Endothelial cell of umbilical vein (primary cell): Measurements from ENCODE around the gene SKA1.

Experiments used
- CTCF ChIP-seq, 2 donors: IDR thresholded peaks; 1 replicate in 1 of 2; 2 replicates in 1 of 2; pipeline ENCODE4 v1.5.1; 2011; ENCODE audit warnings: low read length in 2 of 2, mild to moderate bottlenecking in 2 of 2, moderate library complexity in 2 of 2, control low read depth in 1 of 2, inconsistent platforms in 1 of 2, low read depth in 1 of 2; ENCODE audit not compliant: insufficient read depth in 1 of 2; ENCODE audit errors: extremely low read depth in 1 of 2
- EZH2 ChIP-seq: IDR thresholded peaks from 2 replicates; pipeline ENCODE4 v1.6.1; 2012; ENCODE audit warnings: borderline replicate concordance, low read depth, mild to moderate bottlenecking, moderate library complexity, low read length, inconsistent platforms; ENCODE audit not compliant: severe bottlenecking
- POLR2A ChIP-seq: IDR thresholded peaks from 2 replicates; pipeline ENCODE4 v1.6.1; 2012; ENCODE audit warnings: low read depth, mild to moderate bottlenecking, control low read depth, low read length

- TF ChIP-seq EZH2 (no peak), CTCF (IDR thresholded peaks at IDR 0.05; ENCODE audit: extremely low read depth in 1 of 2, insufficient read depth in 1 of 2, low read depth in 1 of 2, low read length in 2 of 2) (no peak), POLR2A (no peak)
Measured at GRCh38 chr18:50377061-50377798, 2.4 kb downstream of the SKA1 start.
